H9 (cell line): ENCODE data around the gene NAA20. TPM values are rescaled to one million over a fixed set of nuclear protein-coding genes. Genes with fewer than 3 reads are reported as not detected.

Source experiments
- DNase-seq: peaks from one replicate; pipeline ENCODE4 v3.0.0-alpha.2; 2017
- H2AFZ ChIP-seq: one replicate; pipeline ENCODE4 v1.6.1; 2013; ENCODE audit warnings: mild to moderate bottlenecking, low read length, control low read depth, moderate library complexity
- H2AK5ac ChIP-seq: 2 replicates; pipeline ENCODE4 v1.6.1; 2013; ENCODE audit warnings: low read length, control low read depth, mixed read lengths; ENCODE audit not compliant: insufficient read length
- H2BK120ac ChIP-seq: one replicate; pipeline ENCODE4 v1.6.1; 2013; ENCODE audit warnings: low read depth, mild to moderate bottlenecking, low read length, control low read depth, inconsistent platforms; ENCODE audit not compliant: poor library complexity, severe bottlenecking
- H2BK12ac ChIP-seq: 2 replicates; pipeline ENCODE4 v1.6.1; 2013; ENCODE audit warnings: low read length, control low read depth, mixed read lengths, low read depth; ENCODE audit not compliant: insufficient read length
- H2BK15ac ChIP-seq: 2 replicates; pipeline ENCODE4 v1.6.1; 2013; ENCODE audit warnings: low read depth, low read length, control low read depth
- H2BK20ac ChIP-seq: one replicate; pipeline ENCODE4 v1.6.1; 2013; ENCODE audit warnings: low read depth, mild to moderate bottlenecking, low read length, control low read depth, inconsistent platforms; ENCODE audit not compliant: poor library complexity, severe bottlenecking
- H2BK5ac ChIP-seq: 2 replicates; pipeline ENCODE4 v1.6.1; 2013; ENCODE audit warnings: low read length, control low read depth, mixed read lengths; ENCODE audit not compliant: insufficient read length
- H3K14ac ChIP-seq: 2 replicates; pipeline ENCODE4 v1.6.1; 2013; ENCODE audit warnings: low read length, control low read depth; ENCODE audit not compliant: insufficient read depth
- H3K18ac ChIP-seq: 2 replicates; pipeline ENCODE4 v1.6.1; 2013; ENCODE audit warnings: low read depth, mild to moderate bottlenecking, mixed read lengths, low read length, control low read depth; ENCODE audit not compliant: insufficient read length
- H3K23ac ChIP-seq: 2 replicates; pipeline ENCODE4 v1.6.1; 2013; ENCODE audit warnings: low read length, control low read depth, mixed read lengths, low read depth; ENCODE audit not compliant: insufficient read length
- H3K23me2 ChIP-seq: 2 replicates; pipeline ENCODE4 v1.6.1; 2013; ENCODE audit warnings: low read depth, mild to moderate bottlenecking, mixed read lengths, low read length, control low read depth; ENCODE audit not compliant: insufficient read length, poor library complexity, severe bottlenecking
- H3K27ac ChIP-seq: 2 replicates; pipeline ENCODE4 v1.5.1; 2013; ENCODE audit warnings: low read length, control low read depth, mixed read lengths, low read depth; ENCODE audit not compliant: insufficient read length
- H3K27me3 ChIP-seq: 2 replicates; pipeline ENCODE4 v1.6.1; 2013; ENCODE audit warnings: low read length, control low read depth, inconsistent platforms; ENCODE audit not compliant: insufficient read depth
- H3K4ac ChIP-seq: 2 replicates; pipeline ENCODE4 v1.6.1; 2013; ENCODE audit warnings: low read depth, mild to moderate bottlenecking, control low read depth, inconsistent platforms, low read length, moderate library complexity
- H3K4me1 ChIP-seq: 2 replicates; pipeline ENCODE4 v1.6.1; 2013; ENCODE audit warnings: low read length, control low read depth, inconsistent platforms; ENCODE audit not compliant: insufficient read depth
- H3K4me2 ChIP-seq: 2 replicates; pipeline ENCODE4 v1.6.1; 2013; ENCODE audit warnings: low read length, control low read depth, mixed read lengths; ENCODE audit not compliant: insufficient read length, insufficient read depth
- H3K56ac ChIP-seq: 2 replicates; pipeline ENCODE4 v1.6.1; 2013; ENCODE audit warnings: low read depth, mild to moderate bottlenecking, mixed read lengths, low read length, control low read depth; ENCODE audit not compliant: insufficient read length
- H3K79me1 ChIP-seq: 2 replicates; pipeline ENCODE4 v1.6.1; 2013; ENCODE audit warnings: low read depth, mild to moderate bottlenecking, moderate library complexity, low read length, control low read depth, inconsistent platforms; ENCODE audit not compliant: insufficient read depth, poor library complexity, severe bottlenecking
- H3K79me2 ChIP-seq: 2 replicates; pipeline ENCODE4 v1.6.1; 2013; ENCODE audit warnings: low read length, control low read depth, inconsistent platforms; ENCODE audit not compliant: insufficient read depth
- H3K9ac ChIP-seq: 2 replicates; pipeline ENCODE4 v1.6.1; 2013; ENCODE audit warnings: low read length, control low read depth, mixed read lengths; ENCODE audit not compliant: insufficient read length; ENCODE audit errors: extremely low read depth
- H3K9me3 ChIP-seq: one replicate; pipeline ENCODE4 v1.6.1; 2013; ENCODE audit warnings: low read depth, low read length, inconsistent platforms; ENCODE audit not compliant: control insufficient read depth
- H3T11ph ChIP-seq: one replicate; pipeline ENCODE4 v1.6.1; 2013; ENCODE audit warnings: mild to moderate bottlenecking, low read length, control low read depth, inconsistent platforms
- H4K20me1 ChIP-seq: one replicate; pipeline ENCODE4 v1.6.1; 2013; ENCODE audit not compliant: control insufficient read depth, insufficient read length, insufficient read depth
- H4K5ac ChIP-seq: 2 replicates; pipeline ENCODE4 v1.6.1; 2013; ENCODE audit warnings: low read depth, mild to moderate bottlenecking, mixed read lengths, low read length, control low read depth; ENCODE audit not compliant: insufficient read length
- H4K8ac ChIP-seq: replicated peaks from 2 replicates; pipeline ENCODE4 v1.6.1; 2013; ENCODE audit warnings: low read length, control low read depth, mixed read lengths, low read depth; ENCODE audit not compliant: insufficient read length
- H4K91ac ChIP-seq: 2 replicates; pipeline ENCODE4 v1.6.1; 2013; ENCODE audit warnings: low read depth, mild to moderate bottlenecking, moderate library complexity, mixed read lengths, low read length, control low read depth; ENCODE audit not compliant: insufficient read length
- H3K27ac Mint-ChIP-seq, 3 experiments: 2 replicates in 2 of 3; 3 replicates in 1 of 3; pipeline ENCODE4 v1.8.0; 2020 to 2021; ENCODE audit warnings: mixed read lengths in 3 of 3, mild to moderate bottlenecking in 1 of 3, moderate library complexity in 1 of 3
- H3K27me3 Mint-ChIP-seq: 2 replicates; pipeline ENCODE4 v1.8.0; 2021; ENCODE audit warnings: low read depth, mild to moderate bottlenecking, moderate library complexity, mixed read lengths
- H3K36me3 Mint-ChIP-seq, 3 experiments: 2 replicates in 2 of 3; 3 replicates in 1 of 3; pipeline ENCODE4 v1.8.0; 2020 to 2021; ENCODE audit warnings: low read depth in 3 of 3, mixed read lengths in 3 of 3; ENCODE audit not compliant: insufficient read depth in 1 of 3
- H3K4me1 Mint-ChIP-seq, 2 experiments: 2 replicates each; pipeline ENCODE4 v1.8.0; 2020; ENCODE audit warnings: mixed read lengths in 2 of 2
- H3K4me3 Mint-ChIP-seq, 2 experiments: 2 replicates in 1 of 2; 3 replicates in 1 of 2; pipeline ENCODE4 v1.8.0; 2020 to 2021; ENCODE audit warnings: mild to moderate bottlenecking in 2 of 2, mixed read lengths in 2 of 2, moderate library complexity in 1 of 2
- H3K9me3 Mint-ChIP-seq, 2 experiments: 2 replicates in 1 of 2; 3 replicates in 1 of 2; pipeline ENCODE4 v1.8.0; 2020; ENCODE audit warnings: mild to moderate bottlenecking in 2 of 2, mixed read lengths in 2 of 2, moderate library complexity in 1 of 2
- whole genome bisulfite sequencing: extraction: QIAGEN DNeasy Blood & Tissue Kit; methylation state at CpG from one replicate; pipeline ENCODE4 v1.1.7; 2013; ENCODE audit warnings: missing lambda C conversion rate, low lambda C conversion rate, mixed read lengths; ENCODE audit not compliant: insufficient read length; ENCODE audit errors: extremely low coverage; 5-methylcytosine and 5-hydroxymethylcytosine counted together
- total RNA-seq: library from RNA; stranded (reverse); gene quantifications from 2 replicates; pipeline ENCODE4 v1.2.1, GENCODE V29; 2021
- TF ChIP-seq, protein P1 (sequence below): fragments of 200-600 bp; sonication (generic); conservative IDR thresholded peaks from 3 replicates; pipeline ENCODE4 v1.8.0; 2021; ENCODE audit warnings: antibody characterized with exemption, mild to moderate bottlenecking

The NAA20 gene
- total RNA-seq, 1 experiment from 2014 or later = 48.1 TPM

DNA sequence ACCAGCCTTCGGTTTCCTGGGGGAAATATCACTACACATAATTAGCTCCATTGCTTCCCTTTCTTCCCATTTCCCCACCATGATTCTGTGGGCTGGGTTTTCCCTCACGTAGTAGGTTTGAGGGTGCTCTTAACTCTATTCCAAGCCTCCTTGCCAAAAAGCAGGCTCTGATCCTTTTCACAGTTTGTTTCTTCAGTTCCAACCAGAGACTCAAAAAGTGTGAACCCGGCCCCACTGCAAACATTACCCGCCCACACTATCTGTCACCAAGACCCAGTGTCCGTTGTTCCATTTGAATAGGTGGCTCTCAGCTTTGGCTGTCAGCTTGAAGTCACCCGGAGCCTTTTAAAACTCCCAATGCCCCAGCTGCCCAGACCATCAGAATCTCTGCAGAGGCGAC is 11.8 kb upstream of the NAA20 start:
- H4K91ac ChIP-seq = no peak overlapping the region
- no peak overlapping the region for H2AK5ac ChIP-seq
- H3K4me2 ChIP-seq = no peak overlapping the region
- H3K18ac ChIP-seq = no peak overlapping the region
- no peak overlapping the region for H2AFZ ChIP-seq
- H2BK120ac ChIP-seq = no peak overlapping the region
- H3K23ac ChIP-seq = no peak overlapping the region
- H3T11ph ChIP-seq = no peak overlapping the region
- H3K4me1 ChIP-seq = no peaks in the 10 kb centered on the region
- no peak overlapping the region for H3K4ac ChIP-seq
- Mint-ChIP-seq H3K36me3 (no peaks in the 10 kb centered on the region), H3K27me3 (peaks cover 1% of the 10 kb centered on the region; the same call in 1 of the 2 replicates), H3K27ac (no peak overlapping the region), H3K9me3 (no peaks in the 10 kb centered on the region), H3K4me3 (no peak overlapping the region), H3K4me1 (peaks cover 18% of the 10 kb centered on the region in 2 experiments)
- H3K79me1 ChIP-seq = no peaks in the 10 kb centered on the region
- H2BK20ac ChIP-seq = no peak overlapping the region
- H4K20me1 ChIP-seq = peaks cover 4% of the 10 kb centered on the region
- H3K79me2 ChIP-seq = no peaks in the 10 kb centered on the region
- no peaks in the 10 kb centered on the region for H3K27me3 ChIP-seq
- no peaks in the 10 kb centered on the region for H3K9me3 ChIP-seq
- H4K5ac ChIP-seq = no peak overlapping the region
- H4K8ac ChIP-seq = no peak overlapping the region
- H3K56ac ChIP-seq = no peak overlapping the region
- no peak overlapping the region for H2BK12ac ChIP-seq
- TF ChIP-seq, protein P1, sequence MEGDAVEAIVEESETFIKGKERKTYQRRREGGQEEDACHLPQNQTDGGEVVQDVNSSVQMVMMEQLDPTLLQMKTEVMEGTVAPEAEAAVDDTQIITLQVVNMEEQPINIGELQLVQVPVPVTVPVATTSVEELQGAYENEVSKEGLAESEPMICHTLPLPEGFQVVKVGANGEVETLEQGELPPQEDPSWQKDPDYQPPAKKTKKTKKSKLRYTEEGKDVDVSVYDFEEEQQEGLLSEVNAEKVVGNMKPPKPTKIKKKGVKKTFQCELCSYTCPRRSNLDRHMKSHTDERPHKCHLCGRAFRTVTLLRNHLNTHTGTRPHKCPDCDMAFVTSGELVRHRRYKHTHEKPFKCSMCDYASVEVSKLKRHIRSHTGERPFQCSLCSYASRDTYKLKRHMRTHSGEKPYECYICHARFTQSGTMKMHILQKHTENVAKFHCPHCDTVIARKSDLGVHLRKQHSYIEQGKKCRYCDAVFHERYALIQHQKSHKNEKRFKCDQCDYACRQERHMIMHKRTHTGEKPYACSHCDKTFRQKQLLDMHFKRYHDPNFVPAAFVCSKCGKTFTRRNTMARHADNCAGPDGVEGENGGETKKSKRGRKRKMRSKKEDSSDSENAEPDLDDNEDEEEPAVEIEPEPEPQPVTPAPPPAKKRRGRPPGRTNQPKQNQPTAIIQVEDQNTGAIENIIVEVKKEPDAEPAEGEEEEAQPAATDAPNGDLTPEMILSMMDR = no peak
- H2BK15ac ChIP-seq = no peak overlapping the region
- DNase-seq = no peak
- H3K9ac ChIP-seq = no peak overlapping the region
- H2BK5ac ChIP-seq = no peak overlapping the region
- no peak overlapping the region for H3K27ac ChIP-seq
- no CpG with 5 or more reads among the region's 7 CpGs for WGBS
- no peaks in the 10 kb centered on the region for H3K23me2 ChIP-seq
- no peak overlapping the region for H3K14ac ChIP-seq
